Tibial artery (tissue), 4 donors: Measurements from ENCODE around the gene TBL1X.
A peak's percentile ranks its signal among the peaks of the same experiment; 100 is the strongest.

ENCODE experiments used
- DNase-seq, 2 donors: peaks; one replicate each; pipeline ENCODE4 v3.0.0-alpha.2; 2019
- H3K27ac ChIP-seq, 2 donors: fragments of 200-600 bp; sonication (generic) in 1 of 2; 1 replicate in 1 of 2; 2 replicates in 1 of 2; pipeline ENCODE4 v1.5.1; 2018 to 2019; ENCODE audit warnings: mild to moderate bottlenecking in 1 of 2
- H3K27me3 ChIP-seq, 2 donors: fragments of 200-600 bp; sonication (generic) in 1 of 2; one replicate each; pipeline versions ENCODE4 v1.5.1 to v1.6.0; 2016 to 2019
- H3K36me3 ChIP-seq, 3 donors: fragments of 200-600 bp; sonication (generic) in 2 of 3; one replicate each; pipeline ENCODE4 v1.5.1; 2016 to 2019; ENCODE audit warnings: mild to moderate bottlenecking in 2 of 3
- H3K4me1 ChIP-seq, 4 donors: fragments of 200-600 bp; sonication (generic) in 2 of 4; 1 replicate in 3 of 4; 2 replicates in 1 of 4; pipeline ENCODE4 v1.5.1; 2016 to 2019
- H3K4me3 ChIP-seq, 2 donors: fragments of 200-600 bp; sonication (generic) in 1 of 2; 1 replicate in 1 of 2; 2 replicates in 1 of 2; pipeline ENCODE4 v1.5.1; 2018 to 2019; ENCODE audit warnings: mild to moderate bottlenecking in 2 of 2
- H3K9me3 ChIP-seq, 3 donors: fragments of 200-600 bp; sonication (generic) in 1 of 3; one replicate each; pipeline ENCODE4 v1.5.1; 2016 to 2019
- intact Hi-C: fragments of 100-400 bp; cut with DNase I; formaldehyde crosslinking; loops from one replicate; pipeline ENCODE4 v1.15.0; 2023; ENCODE audit warnings: low total_unique reads
- TF ChIP-seq, protein P1 (sequence below), 2 experiments: fragments of 200-600 bp in 1 of 2; fragments of 450-650 bp in 1 of 2; IDR thresholded peaks; one replicate each; pipeline ENCODE4 v1.5.1; 2017 to 2019; ENCODE audit warnings: antibody characterized with exemption in 2 of 2, mild to moderate bottlenecking in 1 of 2, moderate library complexity in 1 of 2

The TBL1X gene

DNA sequence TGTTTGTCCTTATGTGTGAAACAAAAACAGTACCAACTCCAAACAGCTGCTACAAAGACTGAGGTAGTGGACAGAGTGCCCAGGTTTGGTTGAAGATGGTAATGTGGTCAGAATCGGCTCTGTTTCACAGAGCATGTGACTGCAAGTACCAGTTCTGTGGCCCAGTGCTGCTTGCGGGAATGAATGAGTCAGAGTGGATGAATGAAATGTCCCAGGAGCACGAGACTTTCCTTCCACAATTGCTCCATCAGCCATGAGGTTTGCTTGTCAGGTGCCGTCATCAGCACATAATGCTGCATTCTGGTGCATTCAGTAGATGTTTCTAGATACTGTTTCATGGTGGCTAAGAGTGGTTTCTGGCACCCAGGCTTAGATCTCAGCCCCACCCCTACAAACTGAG lies 216.6 kb downstream of the TBL1X start:
- Histone ChIP-seq H3K9me3 (no peaks in the 10 kb centered on the region), H3K36me3 (peaks cover 0 to 8% (median 3%) of the 10 kb centered on the region in 3 donors), H3K4me3 (no peak overlapping the region), H3K27ac (no peak overlapping the region), H3K27me3 (no peaks in the 10 kb centered on the region), H3K4me1 (no peaks in the 10 kb centered on the region)
- no peak for DNase-seq
- intact Hi-C loops: no loop called here
- TF ChIP-seq, protein P1, sequence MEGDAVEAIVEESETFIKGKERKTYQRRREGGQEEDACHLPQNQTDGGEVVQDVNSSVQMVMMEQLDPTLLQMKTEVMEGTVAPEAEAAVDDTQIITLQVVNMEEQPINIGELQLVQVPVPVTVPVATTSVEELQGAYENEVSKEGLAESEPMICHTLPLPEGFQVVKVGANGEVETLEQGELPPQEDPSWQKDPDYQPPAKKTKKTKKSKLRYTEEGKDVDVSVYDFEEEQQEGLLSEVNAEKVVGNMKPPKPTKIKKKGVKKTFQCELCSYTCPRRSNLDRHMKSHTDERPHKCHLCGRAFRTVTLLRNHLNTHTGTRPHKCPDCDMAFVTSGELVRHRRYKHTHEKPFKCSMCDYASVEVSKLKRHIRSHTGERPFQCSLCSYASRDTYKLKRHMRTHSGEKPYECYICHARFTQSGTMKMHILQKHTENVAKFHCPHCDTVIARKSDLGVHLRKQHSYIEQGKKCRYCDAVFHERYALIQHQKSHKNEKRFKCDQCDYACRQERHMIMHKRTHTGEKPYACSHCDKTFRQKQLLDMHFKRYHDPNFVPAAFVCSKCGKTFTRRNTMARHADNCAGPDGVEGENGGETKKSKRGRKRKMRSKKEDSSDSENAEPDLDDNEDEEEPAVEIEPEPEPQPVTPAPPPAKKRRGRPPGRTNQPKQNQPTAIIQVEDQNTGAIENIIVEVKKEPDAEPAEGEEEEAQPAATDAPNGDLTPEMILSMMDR (IDR thresholded peaks at IDR 0.05): no peak

DNA sequence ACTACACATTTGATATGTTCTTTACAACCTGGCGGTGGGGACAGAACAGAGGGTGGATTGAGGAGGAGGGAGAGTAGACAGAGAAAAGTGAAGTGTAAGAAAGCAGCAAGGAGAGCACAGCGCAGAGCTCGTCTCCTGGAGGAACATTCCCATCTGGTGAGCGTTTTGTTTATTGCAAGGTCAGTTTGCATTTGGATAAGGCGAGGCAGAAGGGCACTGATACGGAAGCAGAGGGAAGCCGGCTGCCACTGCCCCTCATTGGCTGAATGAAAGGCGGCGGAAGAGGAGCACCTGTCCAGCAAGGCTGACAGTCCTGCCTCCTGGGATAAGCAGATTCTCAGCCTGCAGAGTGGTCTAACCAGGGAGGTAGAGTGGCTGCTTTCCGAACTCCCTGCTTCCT lies 217.6 kb downstream of the TBL1X start:
- no peaks in the 10 kb centered on the region for H3K4me1 ChIP-seq
- DNase-seq: no peak
- no peak overlapping the region for H3K4me3 ChIP-seq

DNA sequence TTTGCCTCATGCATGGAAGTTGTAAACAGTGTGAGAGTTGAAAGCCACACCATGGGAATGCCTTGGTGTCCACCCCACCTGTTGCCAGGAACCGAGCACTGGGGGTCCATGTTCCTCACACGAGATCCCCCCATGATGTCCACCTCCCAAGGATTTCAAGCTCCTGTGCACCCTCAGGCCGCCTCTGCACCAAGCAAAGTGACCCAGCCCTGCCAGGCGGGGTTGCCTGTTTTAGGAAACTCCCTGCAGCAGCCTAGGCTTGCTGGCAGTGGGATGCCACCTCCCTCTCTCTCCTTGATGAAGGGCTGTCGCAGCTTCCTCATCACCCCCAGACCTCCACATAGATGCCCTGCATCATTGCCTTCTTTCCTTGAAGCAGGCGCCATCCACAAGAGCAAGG lies 218.0 kb downstream of the TBL1X start:
- TF ChIP-seq, protein P1 (IDR thresholded peaks at IDR 0.05): no peak
- Histone ChIP-seq H3K36me3 (peaks cover 0 to 10% (median 3%) of the 10 kb centered on the region in 3 donors), H3K27me3 (no peaks in the 10 kb centered on the region), H3K4me1 (no peaks in the 10 kb centered on the region), H3K27ac (no peak overlapping the region), H3K9me3 (no peaks in the 10 kb centered on the region), H3K4me3 (no peak overlapping the region)
- no peak for DNase-seq
- intact Hi-C loops: no loop called here

More for the DNA sequence above, 217.6 kb downstream of the TBL1X start:
- intact Hi-C loops: no loop called here
- Histone ChIP-seq H3K27ac (no peak overlapping the region), H3K36me3 (peaks cover 0 to 8% (median 3%) of the 10 kb centered on the region in 3 donors), H3K27me3 (no peaks in the 10 kb centered on the region), H3K9me3 (no peaks in the 10 kb centered on the region)
- TF ChIP-seq, protein P1 (IDR thresholded peaks at IDR 0.05): peak; percentile 7 to 15

DNA sequence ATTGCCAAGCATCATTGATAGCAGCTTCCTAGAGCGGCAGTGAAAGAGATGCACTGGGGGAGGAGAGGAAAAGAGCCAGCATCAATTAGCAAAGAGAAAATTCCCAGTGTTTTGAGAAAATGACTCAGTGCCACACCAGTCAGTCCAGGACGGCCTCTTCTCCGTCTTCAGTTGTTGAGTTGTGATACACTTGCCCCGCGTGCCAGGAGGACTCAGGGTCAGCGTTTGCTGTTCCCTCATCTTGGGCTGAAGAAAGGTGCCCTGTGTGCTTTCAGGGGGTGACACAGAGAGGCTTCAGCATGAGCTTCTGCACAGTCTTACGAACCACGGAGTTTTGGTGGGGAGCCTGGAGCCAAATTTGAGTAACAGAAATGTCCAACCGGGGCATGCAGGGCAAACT lies 218.5 kb downstream of the TBL1X start:
- no peak overlapping the region for H3K4me3 ChIP-seq
- H3K27me3 ChIP-seq: no peaks in the 10 kb centered on the region
- no peak for DNase-seq
- intact Hi-C loops: no loop called here
- no peaks in the 10 kb centered on the region for H3K4me1 ChIP-seq
- TF ChIP-seq, protein P1 (IDR thresholded peaks at IDR 0.05): no peak
- no peak overlapping the region for H3K27ac ChIP-seq
- H3K36me3 ChIP-seq: peaks cover 0 to 15% (median 3%) of the 10 kb centered on the region in 3 donors
- H3K9me3 ChIP-seq: no peaks in the 10 kb centered on the region

DNA sequence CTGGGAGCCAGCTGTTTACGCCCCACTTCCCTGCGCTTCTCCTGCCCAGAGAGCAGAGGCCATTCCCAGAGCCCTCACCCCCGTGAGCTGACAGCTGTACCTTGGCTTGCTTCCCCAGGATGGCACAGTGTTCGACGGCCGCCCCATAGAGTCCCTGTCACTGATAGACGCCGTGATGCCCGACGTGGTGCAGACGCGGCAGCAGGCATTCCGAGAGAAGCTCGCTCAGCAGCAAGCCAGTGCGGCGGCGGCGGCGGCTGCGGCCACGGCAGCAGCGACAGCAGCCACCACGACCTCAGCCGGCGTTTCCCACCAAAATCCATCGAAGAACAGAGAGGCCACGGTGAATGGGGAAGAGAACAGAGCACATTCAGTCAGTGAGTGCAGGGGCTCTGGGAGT lies 223.0 kb downstream of the TBL1X start:
- H3K9me3 ChIP-seq: no peaks in the 10 kb centered on the region
- H3K27me3 ChIP-seq: no peaks in the 10 kb centered on the region
- intact Hi-C loops: no loop called here
- TF ChIP-seq, protein P1 (IDR thresholded peaks at IDR 0.05): no peak
- no peak overlapping the region for H3K4me3 ChIP-seq
- H3K4me1 ChIP-seq: no peaks in the 10 kb centered on the region
- H3K36me3 ChIP-seq: peaks cover 3 to 51% (median 39%) of the 10 kb centered on the region in 3 donors
- DNase-seq: no peak
- no peak overlapping the region for H3K27ac ChIP-seq

DNA sequence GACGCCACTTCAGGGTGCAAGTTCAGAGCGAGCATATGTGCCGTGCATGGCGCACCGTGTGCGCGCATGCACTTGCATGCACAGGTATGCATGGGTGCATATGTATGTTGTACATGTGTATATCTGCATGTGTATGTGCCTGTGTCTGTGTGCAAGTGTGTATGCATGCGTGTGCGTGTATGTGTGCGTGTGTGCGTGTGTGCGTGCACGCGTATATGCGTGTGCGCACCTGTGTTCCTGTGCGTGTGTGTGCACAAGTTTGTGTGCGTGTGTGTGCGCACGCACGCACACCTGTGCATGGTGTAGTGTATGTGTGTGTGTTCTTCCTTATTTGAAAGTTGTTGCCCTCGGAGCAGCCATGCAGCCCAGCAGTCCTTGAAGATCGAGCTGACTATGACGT lies 224.0 kb downstream of the TBL1X start:
- intact Hi-C loops: no loop called here
- Histone ChIP-seq H3K9me3 (no peaks in the 10 kb centered on the region), H3K4me3 (no peak overlapping the region), H3K27me3 (no peaks in the 10 kb centered on the region), H3K36me3 (peaks cover 3 to 60% (median 49%) of the 10 kb centered on the region in 3 donors), H3K4me1 (no peaks in the 10 kb centered on the region), H3K27ac (no peak overlapping the region)
- TF ChIP-seq, protein P1 (IDR thresholded peaks at IDR 0.05): no peak
- no peak for DNase-seq
